ENCODE results near the gene LIPT1.
A peak's percentile ranks its signal among the peaks of the same experiment; 100 is the strongest.

Gene LIPT1

DNA sequence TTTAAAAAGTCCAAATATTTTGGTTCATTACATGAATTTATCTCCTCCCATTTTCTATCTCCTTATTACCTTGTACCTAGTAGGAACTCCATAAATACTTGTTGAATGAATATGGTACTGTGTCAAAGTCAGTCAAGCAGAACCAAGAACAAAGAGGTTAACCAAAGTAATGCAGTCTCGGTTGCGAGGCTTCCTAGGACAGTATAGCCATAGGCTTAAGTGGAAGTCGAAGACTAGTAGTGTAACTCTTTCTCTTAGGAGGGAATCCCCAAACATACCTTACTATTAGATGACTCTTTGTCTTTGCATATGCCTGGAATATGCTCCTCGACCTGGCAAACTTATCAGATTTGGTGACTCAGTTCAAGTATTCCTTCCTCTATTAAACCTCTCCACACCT is 4.8 kb downstream of the LIPT1 start:
- H3K36me3 Mint-ChIP-seq (ENCODE audit: low read depth), result peaks cover 39% of the 10 kb centered on the region
- TF ChIP-seq, protein P1, sequence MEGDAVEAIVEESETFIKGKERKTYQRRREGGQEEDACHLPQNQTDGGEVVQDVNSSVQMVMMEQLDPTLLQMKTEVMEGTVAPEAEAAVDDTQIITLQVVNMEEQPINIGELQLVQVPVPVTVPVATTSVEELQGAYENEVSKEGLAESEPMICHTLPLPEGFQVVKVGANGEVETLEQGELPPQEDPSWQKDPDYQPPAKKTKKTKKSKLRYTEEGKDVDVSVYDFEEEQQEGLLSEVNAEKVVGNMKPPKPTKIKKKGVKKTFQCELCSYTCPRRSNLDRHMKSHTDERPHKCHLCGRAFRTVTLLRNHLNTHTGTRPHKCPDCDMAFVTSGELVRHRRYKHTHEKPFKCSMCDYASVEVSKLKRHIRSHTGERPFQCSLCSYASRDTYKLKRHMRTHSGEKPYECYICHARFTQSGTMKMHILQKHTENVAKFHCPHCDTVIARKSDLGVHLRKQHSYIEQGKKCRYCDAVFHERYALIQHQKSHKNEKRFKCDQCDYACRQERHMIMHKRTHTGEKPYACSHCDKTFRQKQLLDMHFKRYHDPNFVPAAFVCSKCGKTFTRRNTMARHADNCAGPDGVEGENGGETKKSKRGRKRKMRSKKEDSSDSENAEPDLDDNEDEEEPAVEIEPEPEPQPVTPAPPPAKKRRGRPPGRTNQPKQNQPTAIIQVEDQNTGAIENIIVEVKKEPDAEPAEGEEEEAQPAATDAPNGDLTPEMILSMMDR (IDR thresholded peaks at IDR 0.05), result no peak
- H3K9me3 Mint-ChIP-seq, result no peaks in the 10 kb centered on the region
- peaks cover 36% of the 10 kb centered on the region for H3K4me1 Mint-ChIP-seq
- no peak overlapping the region for H3K27ac Mint-ChIP-seq
- no peak overlapping the region for H3K4me3 Mint-ChIP-seq
- DNase-seq, result no peak
- no peaks in the 10 kb centered on the region for H3K27me3 Mint-ChIP-seq (ENCODE audit: low read depth, poor library complexity)

DNA sequence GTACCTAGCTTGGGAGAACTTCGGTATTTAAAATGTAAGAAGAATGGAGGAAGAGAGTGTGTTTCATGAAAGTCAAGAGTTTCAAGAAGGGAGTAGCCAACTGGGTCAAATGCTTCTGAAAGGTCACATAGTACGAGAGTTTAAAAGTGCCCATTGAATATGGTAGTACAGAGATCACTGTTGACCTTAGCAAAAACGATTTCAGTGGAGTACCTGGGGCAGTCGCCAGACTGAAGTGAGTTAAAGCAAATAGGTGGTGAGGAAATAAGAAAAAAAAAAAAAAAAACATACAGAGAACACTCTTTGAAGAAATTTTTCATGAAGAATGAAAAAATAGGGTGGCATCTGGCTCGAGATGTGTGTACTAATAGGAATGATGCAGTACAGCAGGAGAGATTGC is 11.5 kb downstream of the LIPT1 start:
- H3K27ac Mint-ChIP-seq, result no peak overlapping the region
- H3K4me3 Mint-ChIP-seq, result no peak overlapping the region
- H3K4me1 Mint-ChIP-seq, result no peaks in the 10 kb centered on the region
- H3K27me3 Mint-ChIP-seq (ENCODE audit: low read depth, poor library complexity), result no peaks in the 10 kb centered on the region
- H3K9me3 Mint-ChIP-seq, result no peaks in the 10 kb centered on the region
- H3K36me3 Mint-ChIP-seq (ENCODE audit: low read depth), result peaks cover 52% of the 10 kb centered on the region
- TF ChIP-seq, protein P1 (IDR thresholded peaks at IDR 0.05), result no peak
- no peak for DNase-seq

DNA sequence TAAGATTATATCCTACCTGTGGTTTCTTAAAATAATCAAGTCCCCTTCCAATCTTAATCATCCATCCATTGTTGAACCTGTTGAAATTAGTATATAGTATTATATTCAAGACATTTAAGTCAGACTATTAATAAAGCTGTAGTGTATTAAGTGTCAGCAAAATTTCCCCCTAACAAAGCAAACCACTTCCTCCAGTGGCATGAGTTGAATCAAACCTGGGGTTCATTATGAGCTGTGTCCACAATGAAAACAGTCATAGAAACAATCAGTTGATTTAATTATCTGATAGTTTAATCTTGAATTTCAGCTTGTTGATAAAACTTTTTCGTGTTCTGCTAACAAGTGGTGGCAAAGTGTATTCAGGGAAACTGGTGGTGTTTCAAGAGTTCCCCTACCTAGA is 14.8 kb downstream of the LIPT1 start:
- H3K36me3 Mint-ChIP-seq (ENCODE audit: low read depth), result peaks cover 51% of the 10 kb centered on the region
- DNase-seq, result no peak
- H3K27ac Mint-ChIP-seq, result no peak overlapping the region
- H3K4me1 Mint-ChIP-seq, result no peaks in the 10 kb centered on the region
- no peaks in the 10 kb centered on the region for H3K27me3 Mint-ChIP-seq (ENCODE audit: low read depth, poor library complexity)
- H3K9me3 Mint-ChIP-seq, result no peaks in the 10 kb centered on the region
- TF ChIP-seq, protein P1 (IDR thresholded peaks at IDR 0.05), result no peak
- H3K4me3 Mint-ChIP-seq, result no peak overlapping the region

DNA sequence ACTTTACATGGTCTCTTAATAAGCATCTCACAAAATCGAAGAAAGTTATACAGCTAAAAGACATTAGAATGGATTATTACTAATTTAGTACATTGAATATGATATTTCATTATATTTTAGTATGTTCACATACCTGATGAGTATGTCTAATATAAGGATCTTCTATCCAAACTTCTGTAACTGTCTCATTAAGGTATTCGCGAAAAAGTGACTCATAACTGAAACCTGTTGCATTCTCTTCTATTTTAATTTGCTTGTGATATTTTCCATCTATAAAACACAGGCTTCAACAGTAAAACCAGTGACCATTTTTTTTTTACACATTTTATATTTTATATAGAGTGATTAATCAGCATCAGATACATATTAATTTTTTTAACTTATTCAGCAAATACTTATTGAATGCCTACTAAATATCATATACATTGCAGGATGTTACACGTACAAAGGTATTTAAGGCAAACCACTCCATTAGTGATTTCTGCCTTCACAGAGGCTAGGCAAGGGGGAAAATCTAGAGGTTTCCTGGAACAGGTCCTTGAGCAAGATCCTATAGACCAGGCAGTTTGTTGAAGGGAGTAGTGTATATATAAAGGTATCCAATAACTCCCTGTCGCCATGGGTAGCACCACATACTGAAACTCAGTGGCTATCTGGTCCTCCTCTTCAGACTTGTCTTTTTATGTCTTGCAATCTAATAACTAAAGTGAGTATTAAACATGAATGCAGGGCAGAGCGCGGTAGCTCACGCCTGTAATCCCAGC is 16.8 kb downstream of the LIPT1 start:
- no peak for DNase-seq
- H3K4me1 Mint-ChIP-seq, result no peaks in the 10 kb centered on the region
- no peaks in the 10 kb centered on the region for H3K27me3 Mint-ChIP-seq (ENCODE audit: low read depth, poor library complexity)
- TF ChIP-seq, protein P1 (IDR thresholded peaks at IDR 0.05), result no peak
- H3K4me3 Mint-ChIP-seq, result no peak overlapping the region
- H3K27ac Mint-ChIP-seq, result peak overlapping the region; percentile 32
- H3K36me3 Mint-ChIP-seq (ENCODE audit: low read depth), result peaks cover 43% of the 10 kb centered on the region
- no peaks in the 10 kb centered on the region for H3K9me3 Mint-ChIP-seq

DNA sequence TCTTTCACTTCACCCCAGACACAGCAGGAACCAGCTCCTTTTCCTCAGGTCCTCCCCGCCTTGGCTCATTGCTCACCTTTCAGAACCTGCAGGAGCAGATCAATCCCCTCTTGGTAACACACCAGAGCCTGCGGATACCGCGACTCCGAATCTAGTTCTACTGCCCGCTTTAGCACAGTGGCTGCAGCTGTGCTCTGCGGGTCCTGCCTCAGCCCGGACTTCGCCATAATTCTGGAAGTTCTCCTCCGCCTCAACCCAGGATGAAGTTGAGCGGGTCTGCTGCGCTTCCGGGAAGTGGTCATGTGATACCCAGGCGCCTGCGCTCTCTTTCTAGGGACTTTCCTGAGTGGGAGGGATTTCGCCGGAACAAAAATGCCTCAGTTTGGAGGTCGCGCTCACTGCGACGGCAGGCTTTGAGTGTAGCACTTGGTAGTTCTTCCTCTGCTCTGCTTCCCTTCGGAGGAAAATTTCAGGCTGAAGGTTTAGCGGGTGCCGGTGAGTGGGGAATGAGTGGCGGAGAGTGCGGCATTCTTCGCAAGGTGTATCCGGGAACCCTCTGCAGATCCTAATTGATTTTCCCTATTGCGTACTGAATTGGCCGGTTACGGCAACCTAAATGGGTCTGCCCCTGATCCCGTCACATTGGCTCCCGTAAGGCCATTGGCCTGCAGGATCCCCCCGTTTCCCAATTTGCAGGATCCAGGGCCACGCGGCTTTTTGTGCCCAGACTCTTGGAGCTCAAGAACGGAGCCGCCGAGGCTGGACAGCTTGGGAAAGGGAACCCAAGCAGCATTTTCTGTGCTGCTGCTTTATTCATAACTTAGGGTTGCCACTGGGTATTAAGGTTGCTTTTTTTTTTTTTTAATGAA is 26.2 kb downstream of the LIPT1 start, which contains the start of the genes MITD1 and MRPL30:
MITD1 (minus strand) TSS at position 304 of the 869 bp plus-strand sequence; CDS start at position 227, 77 bp downstream.
MRPL30 (plus strand) TSS at position 430 of the 869 bp plus-strand sequence. CDS start 5,020 bp downstream, outside the sequence.
- Mint-ChIP-seq H3K4me1 (peaks cover 42% of the 10 kb centered on the region), H3K9me3 (peaks cover 8% of the 10 kb centered on the region), H3K27me3 (ENCODE audit: low read depth, poor library complexity) (no peaks in the 10 kb centered on the region), H3K27ac (peak within 1 kb of the TSS; percentile 98), H3K36me3 (ENCODE audit: low read depth) (peaks cover 25% of the 10 kb centered on the region), H3K4me3 (peak within 1 kb of the TSS; percentile 100)
- peak; percentile 86 for DNase-seq
- TF ChIP-seq, protein P1 (IDR thresholded peaks at IDR 0.05), result no peak

Data from nephron progenitor cell (in vitro differentiated cells).